Measurements from ENCODE around the gene HNRNPA1.
A peak's percentile ranks its signal among the peaks of the same experiment; 100 is the strongest.
"Not testable (repeated sequence)": the region's sequence is repeated elsewhere in the genome, so short reads cannot be mapped to it uniquely, and the experiment has no call there.

HNRNPA1 gene

DNA sequence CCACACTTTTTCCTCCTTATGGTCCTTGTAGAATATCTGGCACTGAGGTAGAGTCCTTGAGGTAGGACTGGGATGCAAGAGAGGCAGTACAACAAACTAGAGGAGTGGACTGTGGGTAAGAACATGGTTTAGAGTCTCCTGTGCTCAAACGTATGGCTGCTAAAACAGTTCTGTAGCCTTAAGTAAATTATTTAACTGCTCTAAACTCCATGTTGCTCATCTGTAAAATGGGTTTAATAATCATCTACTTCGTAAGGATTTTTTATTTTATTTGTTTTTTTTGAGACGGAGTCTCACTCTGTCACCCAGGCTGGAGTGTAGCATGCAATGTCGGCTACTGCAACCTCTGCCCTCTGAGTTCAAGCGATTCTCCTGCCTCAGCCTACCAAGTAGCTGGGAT, 40.8 kb downstream of the HNRNPA1 start:
- H3K4me1 ChIP-seq (ENCODE audit: insufficient read depth, insufficient read length): peaks cover 4% of the 10 kb centered on the region
- no peaks in the 10 kb centered on the region for H3K9me3 ChIP-seq (ENCODE audit: insufficient read depth, low read length)
- no peaks in the 10 kb centered on the region for H3K27me3 ChIP-seq (ENCODE audit: insufficient read depth, insufficient read length)
- H3K9ac ChIP-seq (ENCODE audit: insufficient read length, low read depth): no peak overlapping the region
- DNase-seq (ENCODE audit: low read depth, low spot score): no peak
- TF ChIP-seq SUZ12 (IDR thresholded peaks at IDR 0.05; ENCODE audit: extremely low read depth, insufficient read depth, insufficient read length): no peak
- no peak for TF ChIP-seq YY1 (IDR thresholded peaks at IDR 0.05; ENCODE audit: insufficient read depth, insufficient read length)
- TF ChIP-seq ZNF274 (IDR thresholded peaks at IDR 0.05; ENCODE audit: low read depth, low read length): no peak
- H3K4me3 ChIP-seq (ENCODE audit: insufficient read length, low read depth): no peak overlapping the region
- no peaks in the 10 kb centered on the region for H3K36me3 ChIP-seq (ENCODE audit: insufficient read depth, insufficient read length, low read length)

DNA sequence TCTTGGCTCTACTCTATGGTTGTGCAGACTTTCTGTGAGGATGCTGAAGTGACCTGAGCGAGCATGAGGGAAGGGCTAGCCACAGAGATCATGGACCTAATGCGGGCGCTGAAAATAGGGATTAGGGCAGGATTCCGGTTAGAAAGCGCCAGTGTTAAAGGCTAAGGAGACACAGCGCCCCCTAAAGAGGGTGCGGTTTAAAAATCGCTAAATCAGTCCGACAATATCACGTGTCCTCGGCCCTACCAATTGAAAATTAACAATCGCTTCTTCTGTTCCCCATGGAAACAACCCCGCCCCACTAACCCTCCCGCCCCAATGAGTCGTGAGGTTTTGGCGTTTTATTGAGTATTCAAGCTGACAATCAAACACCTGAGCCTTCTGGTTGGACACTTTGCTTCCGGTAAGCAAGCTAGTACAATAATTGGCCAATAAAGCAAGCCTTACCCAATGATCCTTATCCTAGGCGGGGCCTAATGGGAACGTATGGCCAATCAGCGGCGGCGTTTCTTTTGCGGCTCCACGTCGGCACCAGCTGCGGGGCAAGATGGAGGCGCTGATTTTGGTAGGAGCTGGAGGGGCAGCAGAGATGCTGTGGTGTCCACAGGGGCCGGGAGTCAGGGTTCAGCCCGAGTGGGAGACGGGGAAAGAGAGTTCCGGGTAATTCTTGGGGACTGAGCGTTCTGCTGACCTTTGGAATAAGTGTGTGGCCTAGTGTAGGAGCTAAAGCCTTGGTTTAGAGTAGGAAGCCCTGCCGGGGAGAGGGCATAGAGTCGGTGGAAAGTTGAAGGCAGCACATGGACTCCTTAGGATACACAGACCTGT, 44.3 kb downstream of the HNRNPA1 start, which contains the start of gene COPZ1:
COPZ1 (plus strand) TSS at position 515 of the 825 bp plus-strand sequence; CDS start at position 548, 33 bp downstream.
- DNase-seq (ENCODE audit: low read depth, low spot score): peak; percentile 99
- peak within 1 kb of the TSS; percentile 94 for H3K4me3 ChIP-seq (ENCODE audit: insufficient read length, low read depth)
- TF ChIP-seq ZNF274 (IDR thresholded peaks at IDR 0.05; ENCODE audit: low read depth, low read length) (no peak), YY1 (IDR thresholded peaks at IDR 0.05; ENCODE audit: insufficient read depth, insufficient read length) (peak; percentile 72), SUZ12 (IDR thresholded peaks at IDR 0.05; ENCODE audit: extremely low read depth, insufficient read depth, insufficient read length) (no peak)
- peaks cover 3% of the 10 kb centered on the region for H3K36me3 ChIP-seq (ENCODE audit: insufficient read depth, insufficient read length, low read length)
- H3K9me3 ChIP-seq (ENCODE audit: insufficient read depth, low read length): no peaks in the 10 kb centered on the region
- H3K27me3 ChIP-seq (ENCODE audit: insufficient read depth, insufficient read length): no peaks in the 10 kb centered on the region
- peak within 1 kb of the TSS; percentile 96 for H3K9ac ChIP-seq (ENCODE audit: insufficient read length, low read depth)
- peaks cover 4% of the 10 kb centered on the region for H3K4me1 ChIP-seq (ENCODE audit: insufficient read depth, insufficient read length)

DNA sequence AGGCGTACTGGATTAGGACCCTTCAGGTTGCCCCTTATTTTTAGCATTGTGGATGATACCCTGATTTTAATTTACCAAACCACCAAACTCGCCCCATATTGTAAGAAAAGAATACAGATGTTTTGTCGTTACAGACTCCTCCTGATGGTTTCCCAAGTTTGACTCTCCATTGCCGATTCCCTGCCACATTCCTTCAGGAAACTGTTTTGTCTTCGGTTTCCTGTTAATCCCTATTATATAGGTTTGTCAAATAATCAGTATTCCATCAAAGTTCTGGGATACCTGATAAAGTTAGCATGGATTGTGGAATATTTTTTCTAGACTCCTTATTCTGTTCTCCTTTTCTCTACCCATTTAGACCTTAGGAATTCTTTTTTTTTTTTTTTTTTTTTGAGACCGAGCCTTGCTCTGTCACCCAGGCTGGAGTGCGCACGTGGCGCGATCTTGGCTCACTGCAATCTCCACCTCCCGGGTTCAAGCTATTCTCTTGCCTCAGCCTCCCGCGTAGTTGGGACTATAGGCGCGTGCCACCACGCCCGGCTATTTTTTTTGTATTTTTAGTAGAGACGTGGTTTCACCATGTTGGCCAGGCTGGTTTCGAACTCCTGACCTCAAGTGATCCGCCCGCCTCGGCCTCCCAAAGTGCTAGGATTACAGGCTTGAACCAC, 45.0 kb downstream of the HNRNPA1 start:
- Histone ChIP-seq H3K4me3 (ENCODE audit: insufficient read length, low read depth) (peak overlapping the region; percentile 94), H3K9ac (ENCODE audit: insufficient read length, low read depth) (peak overlapping the region; percentile 96)
- not testable (repeated sequence) for DNase-seq (ENCODE audit: low read depth, low spot score); H3K36me3 ChIP-seq (ENCODE audit: insufficient read depth, insufficient read length, low read length); H3K27me3 ChIP-seq (ENCODE audit: insufficient read depth, insufficient read length); H3K4me1 ChIP-seq (ENCODE audit: insufficient read depth, insufficient read length); H3K9me3 ChIP-seq (ENCODE audit: insufficient read depth, low read length)

DNA sequence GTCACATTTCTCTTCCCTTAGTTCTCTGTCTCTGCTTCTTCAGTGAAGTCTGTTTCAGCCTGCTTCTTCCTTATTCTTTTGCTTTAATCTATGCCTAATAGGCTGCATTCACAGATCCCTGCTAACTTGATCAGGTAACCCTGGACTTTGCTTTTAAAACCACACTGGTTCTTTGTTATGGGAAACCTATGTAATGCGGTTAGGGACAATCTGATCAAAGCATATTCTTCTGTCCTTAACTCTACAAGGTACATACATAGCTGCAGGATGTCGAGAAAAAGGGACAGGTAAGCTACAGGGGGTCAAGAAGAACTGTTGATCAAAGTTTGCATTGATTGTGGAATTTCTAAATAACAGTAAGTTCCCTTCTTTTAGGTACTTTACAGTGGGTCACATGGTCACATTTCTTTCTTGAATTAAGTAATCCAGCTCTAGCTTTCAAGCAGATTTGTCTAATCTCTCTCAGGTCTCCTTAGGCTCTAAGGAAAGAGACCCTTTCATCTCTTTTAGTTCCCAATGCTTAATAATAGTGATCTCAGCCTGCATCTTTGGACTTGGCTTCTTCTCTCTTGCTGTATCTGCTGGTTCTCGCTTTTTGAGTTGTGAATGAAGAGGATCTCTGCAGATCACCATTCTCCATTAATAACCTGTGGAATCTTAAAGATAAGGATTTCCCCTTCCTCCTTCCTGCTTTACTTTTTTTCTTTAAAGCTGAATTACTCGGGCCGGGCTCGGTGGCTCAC, 48.2 kb downstream of the HNRNPA1 start:
- TF ChIP-seq SUZ12 (IDR thresholded peaks at IDR 0.05; ENCODE audit: extremely low read depth, insufficient read depth, insufficient read length): no peak
- no peak for TF ChIP-seq ZNF274 (IDR thresholded peaks at IDR 0.05; ENCODE audit: low read depth, low read length)
- TF ChIP-seq YY1 (IDR thresholded peaks at IDR 0.05; ENCODE audit: insufficient read depth, insufficient read length): no peak
- H3K4me1 ChIP-seq (ENCODE audit: insufficient read depth, insufficient read length): peaks cover 4% of the 10 kb centered on the region
- H3K27me3 ChIP-seq (ENCODE audit: insufficient read depth, insufficient read length): no peaks in the 10 kb centered on the region
- H3K36me3 ChIP-seq (ENCODE audit: insufficient read depth, insufficient read length, low read length): peaks cover 26% of the 10 kb centered on the region
- no peak overlapping the region for H3K4me3 ChIP-seq (ENCODE audit: insufficient read length, low read depth)
- H3K9me3 ChIP-seq (ENCODE audit: insufficient read depth, low read length): no peaks in the 10 kb centered on the region
- H3K9ac ChIP-seq (ENCODE audit: insufficient read length, low read depth): no peak overlapping the region
- DNase-seq (ENCODE audit: low read depth, low spot score): no peak

DNA sequence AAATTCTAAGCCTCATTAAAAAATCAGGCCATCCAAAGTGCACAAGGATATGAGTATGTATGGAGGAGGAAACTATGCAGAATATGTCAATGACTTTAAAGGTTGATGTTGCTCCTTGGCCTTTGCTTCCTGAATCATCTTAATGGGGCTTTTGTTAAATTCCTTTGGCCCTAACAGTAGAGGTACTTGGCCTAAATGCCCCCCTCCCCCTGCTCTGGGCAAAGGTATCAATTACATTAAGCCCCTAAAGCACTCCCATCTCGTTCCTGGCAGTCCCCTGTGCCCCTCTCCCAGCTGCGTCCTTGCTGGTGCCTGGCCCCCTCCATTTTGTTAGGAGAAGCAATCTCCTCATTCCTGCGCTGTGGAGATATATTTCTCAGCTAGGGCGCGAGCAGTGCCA, 49.2 kb downstream of the HNRNPA1 start:
- Histone ChIP-seq H3K4me3 (ENCODE audit: insufficient read length, low read depth) (no peak overlapping the region), H3K9me3 (ENCODE audit: insufficient read depth, low read length) (no peaks in the 10 kb centered on the region)
- TF ChIP-seq SUZ12 (IDR thresholded peaks at IDR 0.05; ENCODE audit: extremely low read depth, insufficient read depth, insufficient read length) (no peak), YY1 (IDR thresholded peaks at IDR 0.05; ENCODE audit: insufficient read depth, insufficient read length) (no peak), ZNF274 (IDR thresholded peaks at IDR 0.05; ENCODE audit: low read depth, low read length) (no peak)

DNA sequence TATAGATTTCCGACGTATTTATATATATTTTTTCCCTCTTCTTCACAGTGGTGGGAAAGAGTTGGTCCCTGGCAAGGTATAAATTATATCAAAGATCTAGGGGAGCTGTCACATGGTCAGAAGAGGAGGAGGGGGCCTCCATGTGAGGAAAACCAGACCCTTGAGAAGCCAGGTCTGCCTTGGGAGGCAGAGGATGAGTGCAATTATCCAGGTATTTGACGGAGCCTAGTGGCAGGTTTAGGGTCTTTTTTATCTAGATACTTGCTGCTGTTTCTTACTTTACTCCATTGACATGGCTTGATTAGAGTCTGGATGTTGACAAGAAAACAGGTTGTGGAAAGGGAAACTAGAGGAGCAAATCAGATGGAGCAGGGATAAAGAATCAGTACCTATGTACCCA, 49.9 kb downstream of the HNRNPA1 start:
- Histone ChIP-seq H3K9me3 (ENCODE audit: insufficient read depth, low read length) (no peaks in the 10 kb centered on the region), H3K9ac (ENCODE audit: insufficient read length, low read depth) (no peak overlapping the region), H3K27me3 (ENCODE audit: insufficient read depth, insufficient read length) (no peaks in the 10 kb centered on the region), H3K36me3 (ENCODE audit: insufficient read depth, insufficient read length, low read length) (peaks cover 26% of the 10 kb centered on the region), H3K4me3 (ENCODE audit: insufficient read length, low read depth) (no peak overlapping the region), H3K4me1 (ENCODE audit: insufficient read depth, insufficient read length) (no peaks in the 10 kb centered on the region)
- no peak for DNase-seq (ENCODE audit: low read depth, low spot score)
- TF ChIP-seq YY1 (IDR thresholded peaks at IDR 0.05; ENCODE audit: insufficient read depth, insufficient read length): no peak
- TF ChIP-seq SUZ12 (IDR thresholded peaks at IDR 0.05; ENCODE audit: extremely low read depth, insufficient read depth, insufficient read length): no peak
- no peak for TF ChIP-seq ZNF274 (IDR thresholded peaks at IDR 0.05; ENCODE audit: low read depth, low read length)

More for the DNA sequence above, 49.2 kb downstream of the HNRNPA1 start:
- H3K4me1 ChIP-seq (ENCODE audit: insufficient read depth, insufficient read length): no peaks in the 10 kb centered on the region
- no peak for DNase-seq (ENCODE audit: low read depth, low spot score)
- H3K9ac ChIP-seq (ENCODE audit: insufficient read length, low read depth): no peak overlapping the region
- no peaks in the 10 kb centered on the region for H3K27me3 ChIP-seq (ENCODE audit: insufficient read depth, insufficient read length)
- H3K36me3 ChIP-seq (ENCODE audit: insufficient read depth, insufficient read length, low read length): peaks cover 26% of the 10 kb centered on the region

DNA sequence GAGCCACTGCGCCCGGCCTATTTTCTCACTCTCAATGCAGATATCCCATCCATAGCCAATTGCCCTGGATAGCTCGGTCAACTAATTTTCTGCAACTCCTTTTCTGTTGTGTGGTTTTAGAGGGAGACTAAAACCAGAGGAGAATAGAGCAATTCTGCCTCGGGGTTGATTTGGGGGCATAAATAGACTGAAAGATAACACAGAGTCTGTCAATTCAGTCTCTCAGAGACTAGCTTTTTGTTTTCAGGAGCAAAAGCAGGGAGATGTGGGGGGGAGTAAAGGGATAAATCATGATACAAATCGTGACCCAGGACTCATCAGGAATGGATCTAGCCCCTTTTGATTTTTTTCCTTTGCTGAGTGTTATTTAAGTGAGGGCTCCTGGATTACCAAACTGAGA, 50.9 kb downstream of the HNRNPA1 start:
- TF ChIP-seq SUZ12 (IDR thresholded peaks at IDR 0.05; ENCODE audit: extremely low read depth, insufficient read depth, insufficient read length): no peak
- Histone ChIP-seq H3K27me3 (ENCODE audit: insufficient read depth, insufficient read length) (no peaks in the 10 kb centered on the region), H3K4me1 (ENCODE audit: insufficient read depth, insufficient read length) (no peaks in the 10 kb centered on the region), H3K4me3 (ENCODE audit: insufficient read length, low read depth) (no peak overlapping the region), H3K9me3 (ENCODE audit: insufficient read depth, low read length) (no peaks in the 10 kb centered on the region), H3K36me3 (ENCODE audit: insufficient read depth, insufficient read length, low read length) (peaks cover 26% of the 10 kb centered on the region), H3K9ac (ENCODE audit: insufficient read length, low read depth) (no peak overlapping the region)
- DNase-seq (ENCODE audit: low read depth, low spot score): no peak
